HEK293T (cell line): ENCODE results near the gene SNAP25.

ENCODE experiments used
- CTCF ChIA-PET: fragments of 350-600 bp; formaldehyde crosslinking; extraction: SDS; loops from one replicate; lab custom pipeline; 2021; ENCODE audit warnings: antibody characterized with exemption, inconsistent platforms; lab: Yijun Ruan, JAX
- POLR2A ChIA-PET: fragments of 350-600 bp; formaldehyde crosslinking; extraction: SDS; loops from one replicate; lab custom pipeline; 2020; ENCODE audit warnings: antibody characterized with exemption, inconsistent platforms; lab: Yijun Ruan, JAX
- DNase-seq: peaks from one replicate; pipeline ENCODE4 v3.0.0; 2012; ENCODE audit warnings: mixed read lengths; ENCODE audit errors: extremely low spot score
- ARNT ChIP-seq: fragments of 450-650 bp; IDR thresholded peaks from 2 replicates; pipeline ENCODE4 v1.6.1; 2017; ENCODE audit warnings: mild to moderate bottlenecking
- BHLHE40 ChIP-seq: fragments of 450-650 bp; IDR thresholded peaks from 2 replicates; pipeline ENCODE4 v1.6.1; 2016; ENCODE audit warnings: mild to moderate bottlenecking, moderate library complexity, borderline replicate concordance
- CTBP1 ChIP-seq: fragments of 450-650 bp; IDR thresholded peaks from 2 replicates; pipeline ENCODE4 v1.6.1; 2016; ENCODE audit warnings: borderline replicate concordance
- ELF4 ChIP-seq: fragments of 450-650 bp; IDR thresholded peaks from 2 replicates; pipeline ENCODE4 v1.6.1; 2017; ENCODE audit warnings: antibody characterized with exemption
- FOXA1 ChIP-seq: fragments of 450-650 bp; IDR thresholded peaks from 2 replicates; pipeline ENCODE4 v1.6.1; 2016; ENCODE audit warnings: mild to moderate bottlenecking
- FOXK2 ChIP-seq: fragments of 450-650 bp; IDR thresholded peaks from 2 replicates; pipeline ENCODE4 v1.6.1; 2016; ENCODE audit warnings: mild to moderate bottlenecking
- FOXM1 ChIP-seq: fragments of 450-650 bp; IDR thresholded peaks from 2 replicates; pipeline ENCODE4 v1.6.1; 2017; ENCODE audit warnings: mild to moderate bottlenecking, borderline replicate concordance
- HDGF ChIP-seq: fragments of 450-650 bp; IDR thresholded peaks from 2 replicates; pipeline ENCODE4 v1.6.1; 2017; ENCODE audit warnings: antibody characterized with exemption, borderline replicate concordance
- L3MBTL2 ChIP-seq: fragments of 450-650 bp; conservative IDR thresholded peaks from 2 replicates; pipeline ENCODE4 v1.6.1; 2016; ENCODE audit warnings: mild to moderate bottlenecking
- LEF1 ChIP-seq: fragments of 450-650 bp; IDR thresholded peaks from 2 replicates; pipeline ENCODE4 v1.6.1; 2017; ENCODE audit warnings: mild to moderate bottlenecking, borderline replicate concordance
- NFRKB ChIP-seq: fragments of 450-650 bp; IDR thresholded peaks from 2 replicates; pipeline ENCODE4 v1.6.1; 2016; ENCODE audit warnings: mild to moderate bottlenecking, moderate library complexity
- PKNOX1 ChIP-seq: fragments of 450-650 bp; IDR thresholded peaks from 2 replicates; pipeline ENCODE4 v1.6.1; 2016
- SP1 ChIP-seq: fragments of 450-650 bp; IDR thresholded peaks from 2 replicates; pipeline ENCODE4 v1.6.1; 2017
- SUZ12 ChIP-seq: fragments of 450-650 bp; IDR thresholded peaks from 2 replicates; pipeline ENCODE4 v1.6.1; 2016; ENCODE audit warnings: mild to moderate bottlenecking
- TARDBP ChIP-seq: fragments of 450-650 bp; IDR thresholded peaks from 2 replicates; pipeline ENCODE4 v1.6.1; 2016
- ZNF384 ChIP-seq: fragments of 450-650 bp; IDR thresholded peaks from 2 replicates; pipeline ENCODE4 v1.6.1; 2016

The SNAP25 gene

GRCh38 chr20:10286356-10286755 is 67.7 kb downstream of the SNAP25 start:
- ChIA-PET POLR2A (no interaction called here), CTCF (no interaction called here)
- DNase-seq = no peak
- TF ChIP-seq NFRKB (no peak), SP1 (no peak), ELF4 (no peak), CTBP1 (no peak), FOXM1 (no peak), ARNT (no peak), HDGF (no peak), FOXK2 (no peak), PKNOX1 (no peak), TARDBP (no peak), BHLHE40 (no peak), SUZ12 (no peak), L3MBTL2 (no peak), FOXA1 (no peak), ZNF384 (no peak)

GRCh38 chr20:10288421-10288820 is 69.8 kb downstream of the SNAP25 start:
- DNase-seq = no peak
- CTCF ChIA-PET = no interaction called here
- POLR2A ChIA-PET = no interaction called here
- no peak for TF ChIP-seq SUZ12
- no peak for TF ChIP-seq PKNOX1
- no peak for TF ChIP-seq L3MBTL2
- no peak for TF ChIP-seq LEF1
- TF ChIP-seq BHLHE40 = no peak
- TF ChIP-seq FOXK2 = no peak
- TF ChIP-seq FOXA1 = no peak
- TF ChIP-seq ZNF384 = no peak
- TF ChIP-seq ELF4 = no peak
- no peak for TF ChIP-seq TARDBP
- TF ChIP-seq FOXM1 = no peak
- no peak for TF ChIP-seq ARNT
- TF ChIP-seq CTBP1 = no peak
- no peak for TF ChIP-seq HDGF
- TF ChIP-seq SP1 = no peak

- no peak for DNase-seq
- ChIA-PET POLR2A (no interaction called here), CTCF (no interaction called here)
- no peak for TF ChIP-seq TARDBP
- TF ChIP-seq SUZ12 = no peak
- no peak for TF ChIP-seq ELF4
- no peak for TF ChIP-seq FOXA1
- TF ChIP-seq CTBP1 = no peak
Observed at GRCh38 chr20:10288954-10289646, 70.5 kb downstream of the SNAP25 start.

- POLR2A ChIA-PET = no interaction called here
- DNase-seq = no peak
- CTCF ChIA-PET = no interaction called here
- TF ChIP-seq SUZ12 (no peak), ZNF384 (no peak), SP1 (no peak), L3MBTL2 (no peak), HDGF (no peak), NFRKB (no peak), ARNT (no peak), LEF1 (no peak), FOXK2 (no peak), ELF4 (no peak), TARDBP (no peak), BHLHE40 (no peak), FOXM1 (no peak), FOXA1 (no peak)
Observed at GRCh38 chr20:10291568-10292248, 73.1 kb downstream of the SNAP25 start.

- TF ChIP-seq FOXA1 = no peak
- TF ChIP-seq HDGF = no peak
- no peak for TF ChIP-seq ARNT
- TF ChIP-seq L3MBTL2 = no peak
- TF ChIP-seq PKNOX1 = no peak
- no peak for TF ChIP-seq FOXK2
- TF ChIP-seq FOXM1 = no peak
- TF ChIP-seq CTBP1 = no peak
- no peak for TF ChIP-seq SUZ12
- no peak for TF ChIP-seq NFRKB
- TF ChIP-seq SP1 = no peak
- no peak for TF ChIP-seq ELF4
- TF ChIP-seq TARDBP = no peak
- TF ChIP-seq BHLHE40 = no peak
- no peak for TF ChIP-seq LEF1
- TF ChIP-seq ZNF384 = no peak
- DNase-seq = no peak
- ChIA-PET POLR2A (no interaction called here), CTCF (no interaction called here)
Observed at GRCh38 chr20:10297223-10297622, 78.6 kb downstream of the SNAP25 start.

- no peak for DNase-seq
- POLR2A ChIA-PET = no interaction called here
- CTCF ChIA-PET = no interaction called here
- TF ChIP-seq FOXK2 (no peak), FOXM1 (no peak), CTBP1 (no peak), BHLHE40 (no peak), NFRKB (no peak), SUZ12 (no peak), ZNF384 (no peak), SP1 (no peak), HDGF (no peak), L3MBTL2 (no peak), LEF1 (no peak), ELF4 (no peak), ARNT (no peak), FOXA1 (no peak), PKNOX1 (no peak), TARDBP (no peak)
Observed at GRCh38 chr20:10297684-10298240, 79.1 kb downstream of the SNAP25 start.
